ENCODE results near the gene DAND5.

DAND5 gene

GRCh38 chr19:12937927-12938778, 31.2 kb upstream of the DAND5 start, which contains the start of gene CALR:
Gene CALR (plus strand): TSS chr19:12938609. CDS start chr19:12938680, 71 bp downstream.
- in situ Hi-C loops (cut with HindIII; ENCODE audit: low sequenced_read_pairs): no loop called here
- no peak for TF ChIP-seq CTCF (IDR thresholded peaks at IDR 0.05; ENCODE audit: low read depth, low read length)
- DNase-seq (ENCODE audit: low read depth, low spot score): peak; percentile 100
- H3K4me3 ChIP-seq (ENCODE audit: low read depth, low read length): peak within 1 kb of the TSS; percentile 80

GRCh38 chr19:12938779-12939601, 30.4 kb upstream of the DAND5 start:
- peak overlapping the region; percentile 80 for H3K4me3 ChIP-seq (ENCODE audit: low read depth, low read length)
- DNase-seq (ENCODE audit: low read depth, low spot score): no peak
- in situ Hi-C loops (cut with HindIII; ENCODE audit: low sequenced_read_pairs): no loop called here
- peak; percentile 23 for TF ChIP-seq CTCF (IDR thresholded peaks at IDR 0.05; ENCODE audit: low read depth, low read length)

- in situ Hi-C loops (cut with HindIII; ENCODE audit: low sequenced_read_pairs): no loop called here
- H3K4me3 ChIP-seq (ENCODE audit: low read depth, low read length): peak overlapping the region; percentile 80
- TF ChIP-seq CTCF (IDR thresholded peaks at IDR 0.05; ENCODE audit: low read depth, low read length): no peak
- no peak for DNase-seq (ENCODE audit: low read depth, low spot score)
Observed at GRCh38 chr19:12939975-12940423, 29.4 kb upstream of the DAND5 start.

GRCh38 chr19:12940897-12941296, 28.5 kb upstream of the DAND5 start:
- no peak for TF ChIP-seq CTCF (IDR thresholded peaks at IDR 0.05; ENCODE audit: low read depth, low read length)
- peak overlapping the region; percentile 80 for H3K4me3 ChIP-seq (ENCODE audit: low read depth, low read length)
- in situ Hi-C loops (cut with HindIII; ENCODE audit: low sequenced_read_pairs): no loop called here
- DNase-seq (ENCODE audit: low read depth, low spot score): no peak

DNA sequence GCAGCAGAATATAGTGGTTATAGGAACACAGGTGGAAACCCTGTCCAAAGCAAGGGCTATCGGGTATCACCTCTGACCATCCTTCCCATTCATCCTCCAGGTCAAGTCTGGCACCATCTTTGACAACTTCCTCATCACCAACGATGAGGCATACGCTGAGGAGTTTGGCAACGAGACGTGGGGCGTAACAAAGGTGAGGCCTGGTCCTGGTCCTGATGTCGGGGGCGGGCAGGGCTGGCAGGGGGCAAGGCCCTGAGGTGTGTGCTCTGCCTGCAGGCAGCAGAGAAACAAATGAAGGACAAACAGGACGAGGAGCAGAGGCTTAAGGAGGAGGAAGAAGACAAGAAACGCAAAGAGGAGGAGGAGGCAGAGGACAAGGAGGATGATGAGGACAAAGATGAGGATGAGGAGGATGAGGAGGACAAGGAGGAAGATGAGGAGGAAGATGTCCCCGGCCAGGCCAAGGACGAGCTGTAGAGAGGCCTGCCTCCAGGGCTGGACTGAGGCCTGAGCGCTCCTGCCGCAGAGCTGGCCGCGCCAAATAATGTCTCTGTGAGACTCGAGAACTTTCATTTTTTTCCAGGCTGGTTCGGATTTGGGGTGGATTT, 25.8 kb upstream of the DAND5 start:
- H3K4me3 ChIP-seq (ENCODE audit: low read depth, low read length): no peak overlapping the region
- no peak for TF ChIP-seq CTCF (IDR thresholded peaks at IDR 0.05; ENCODE audit: low read depth, low read length)
- no peak for DNase-seq (ENCODE audit: low read depth, low spot score)
- in situ Hi-C loops (cut with HindIII; ENCODE audit: low sequenced_read_pairs): no loop called here

DNA sequence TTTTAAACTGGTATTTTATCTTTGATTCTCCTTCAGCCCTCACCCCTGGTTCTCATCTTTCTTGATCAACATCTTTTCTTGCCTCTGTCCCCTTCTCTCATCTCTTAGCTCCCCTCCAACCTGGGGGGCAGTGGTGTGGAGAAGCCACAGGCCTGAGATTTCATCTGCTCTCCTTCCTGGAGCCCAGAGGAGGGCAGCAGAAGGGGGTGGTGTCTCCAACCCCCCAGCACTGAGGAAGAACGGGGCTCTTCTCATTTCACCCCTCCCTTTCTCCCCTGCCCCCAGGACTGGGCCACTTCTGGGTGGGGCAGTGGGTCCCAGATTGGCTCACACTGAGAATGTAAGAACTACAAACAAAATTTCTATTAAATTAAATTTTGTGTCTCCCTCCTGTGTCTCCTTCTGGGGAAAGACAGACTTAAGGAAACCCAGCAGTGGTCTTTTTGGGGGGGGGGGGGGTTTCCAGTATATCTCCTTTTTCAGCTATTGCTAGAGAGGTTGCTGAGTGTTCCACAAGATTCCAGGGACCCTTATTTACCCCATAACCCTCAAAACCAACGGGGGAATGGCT, 25.2 kb upstream of the DAND5 start:
- in situ Hi-C loops (cut with HindIII; ENCODE audit: low sequenced_read_pairs): no loop called here
- no peak for DNase-seq (ENCODE audit: low read depth, low spot score)
- H3K4me3 ChIP-seq (ENCODE audit: low read depth, low read length): no peak overlapping the region
- TF ChIP-seq CTCF (IDR thresholded peaks at IDR 0.05; ENCODE audit: low read depth, low read length): no peak

Measured in astrocyte of the spinal cord (primary cell).